ENCODE results near the gene L3MBTL3.

DNA sequence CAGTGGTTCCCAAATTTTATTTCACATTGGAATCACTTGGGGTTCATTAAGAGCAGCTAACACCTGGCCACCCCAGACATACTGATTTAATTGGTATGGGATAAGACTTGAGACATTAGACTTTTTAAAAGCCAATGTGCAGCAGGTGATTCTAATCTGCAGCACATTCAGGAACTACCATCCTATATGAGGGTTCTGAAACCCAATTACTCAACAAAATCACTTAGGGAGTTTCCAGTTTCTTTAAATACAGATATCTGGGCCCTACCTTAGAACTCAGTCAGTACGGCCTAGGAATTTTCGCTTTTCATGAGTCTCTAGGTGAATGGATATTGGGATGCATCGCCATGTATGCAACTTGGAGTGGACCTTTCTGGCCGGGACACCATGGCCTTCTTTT, 24.0 kb upstream of the L3MBTL3 start:
- TF ChIP-seq CTCF (IDR thresholded peaks at IDR 0.05) (no peak), POLR2AphosphoS5 (IDR thresholded peaks at IDR 0.05; ENCODE audit: insufficient read depth in 1 of 2, low read depth in 1 of 2) (no peak), POLR2A (IDR thresholded peaks at IDR 0.05) (no peak)
